GM18519 (cell line): ENCODE measurements around the gene NCKIPSD.

Experiments used
- ATAC-seq: cut with Tn5 transposase; IDR thresholded peaks from one replicate; pipeline ENCODE4 v1.9.1; 2021; ENCODE audit warnings: mild to moderate bottlenecking, moderate library complexity; ENCODE audit not compliant: unreplicated experiment, low FRiP score

Gene NCKIPSD

GRCh38 chr3:48679411-48680391 is 6.0 kb downstream of the NCKIPSD start:
- no peak for ATAC-seq

GRCh38 chr3:48678566-48679380 is 6.9 kb downstream of the NCKIPSD start:
- ATAC-seq = no peak

- no peak for ATAC-seq
Observed at GRCh38 chr3:48678056-48678455, 7.7 kb downstream of the NCKIPSD start.

DNA sequence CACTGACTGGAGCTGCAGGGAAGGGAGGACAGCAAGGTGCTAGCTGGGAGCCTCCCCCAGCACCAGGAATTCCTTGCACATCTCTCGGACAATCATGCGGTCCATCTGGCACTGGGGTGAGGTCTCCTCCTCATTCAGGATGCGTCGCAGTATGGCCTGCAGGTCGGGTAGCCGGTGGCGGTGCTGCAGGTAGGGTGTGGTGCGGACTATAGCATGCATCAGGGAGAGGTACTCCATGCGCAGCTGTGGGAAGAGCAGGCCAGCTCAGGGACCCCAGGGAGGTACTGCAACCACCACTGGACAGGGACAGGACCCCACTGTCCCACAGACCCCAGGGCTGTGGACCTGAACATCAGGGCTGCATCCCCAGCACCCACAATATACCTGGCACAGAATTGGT is 11.2 kb downstream of the NCKIPSD start:
- no peak for ATAC-seq

GRCh38 chr3:48672522-48672921 is 13.2 kb downstream of the NCKIPSD start:
- ATAC-seq = no peak

- ATAC-seq = no peak
Observed at GRCh38 chr3:48664929-48665328, 20.8 kb downstream of the NCKIPSD start.

- ATAC-seq = no peak
Observed at GRCh38 chr3:48664313-48664644, 21.4 kb downstream of the NCKIPSD start.

- ATAC-seq = peak; percentile 51
Observed at GRCh38 chr3:48663489-48664312, 22.0 kb downstream of the NCKIPSD start.

- no peak for ATAC-seq
Observed at GRCh38 chr3:48662753-48663488, 22.8 kb downstream of the NCKIPSD start, which contains the start of gene CELSR3. Gene CELSR3 (minus strand): TSS chr3:48662886. CDS start chr3:48662634, 252 bp downstream.

- ATAC-seq = no peak
Observed at GRCh38 chr3:48662145-48662752, 23.5 kb downstream of the NCKIPSD start.

DNA sequence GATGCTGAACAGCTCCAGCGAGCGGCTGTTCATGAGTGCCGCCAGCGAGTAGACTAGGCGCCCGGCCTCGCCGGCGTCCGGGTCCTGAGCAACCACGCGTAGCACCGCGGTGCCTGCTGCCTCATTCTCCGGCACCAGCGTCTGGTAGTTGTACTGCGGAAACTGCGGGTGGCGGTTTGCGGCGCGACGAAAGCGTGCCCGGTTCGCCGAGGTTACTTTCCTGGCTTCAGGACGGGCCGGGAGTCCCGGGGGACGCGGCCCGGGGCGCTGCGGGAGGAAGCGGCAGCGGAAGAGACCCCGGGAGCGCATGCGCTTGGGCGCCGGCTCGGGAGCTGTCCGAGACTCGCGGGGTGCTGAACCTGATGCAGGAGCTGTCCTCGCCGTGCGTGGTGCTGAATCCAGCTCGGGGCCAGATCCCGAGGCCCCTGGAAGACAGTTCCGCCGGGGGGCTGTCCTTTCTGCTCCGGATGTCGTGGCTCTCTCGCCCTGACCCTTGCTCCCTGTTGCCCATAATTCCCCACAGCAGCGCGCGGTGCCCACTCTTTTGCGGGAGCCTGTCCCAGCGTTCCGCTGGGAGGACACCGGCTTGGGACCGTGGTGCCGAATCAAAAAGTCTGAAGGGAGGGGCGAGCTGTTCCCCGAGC is 24.1 kb downstream of the NCKIPSD start:
- ATAC-seq = no peak

GRCh38 chr3:48660800-48661400 is 24.8 kb downstream of the NCKIPSD start:
- no peak for ATAC-seq

GRCh38 chr3:48656841-48657281 is 28.9 kb downstream of the NCKIPSD start:
- no peak for ATAC-seq

DNA sequence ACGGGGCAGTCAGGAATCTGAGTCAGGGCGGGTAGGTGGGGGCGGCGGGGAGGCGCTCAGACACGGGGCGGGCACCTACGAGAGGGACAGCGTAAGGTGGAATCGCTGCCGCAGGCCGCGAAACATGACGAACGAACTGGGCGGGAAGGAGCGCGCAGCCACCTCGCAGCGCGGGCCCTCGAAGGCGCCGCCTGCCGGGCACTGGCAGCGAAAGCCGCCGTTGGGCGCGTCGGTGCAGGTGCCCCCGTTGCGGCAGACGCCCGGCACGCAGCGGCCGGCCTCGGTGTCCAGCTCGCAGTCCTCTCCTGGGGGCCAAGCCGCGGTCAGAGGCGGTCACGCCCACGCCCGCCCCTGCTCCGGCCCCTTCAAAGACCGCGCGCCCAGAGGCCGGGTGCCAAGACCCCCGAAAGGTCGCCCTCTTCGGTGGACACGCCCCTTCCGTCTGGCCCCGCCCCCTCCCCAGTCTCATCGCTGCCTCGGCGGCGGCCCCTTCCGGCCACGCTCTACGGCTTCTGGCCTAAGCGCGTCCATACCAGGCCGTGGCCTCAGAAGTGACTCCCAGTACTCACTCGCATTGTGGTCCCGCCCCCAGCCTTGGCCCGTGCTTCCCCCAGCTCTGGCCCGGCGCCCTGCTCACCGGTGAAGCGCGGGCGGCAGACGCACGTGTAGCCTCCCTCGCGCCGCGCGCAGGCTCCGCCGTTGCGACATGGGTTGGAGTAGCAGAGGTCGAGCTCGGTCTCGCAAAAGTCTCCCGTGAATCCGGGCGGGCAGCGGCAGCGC is 29.5 kb downstream of the NCKIPSD start:
- peak; percentile 38 for ATAC-seq

DNA sequence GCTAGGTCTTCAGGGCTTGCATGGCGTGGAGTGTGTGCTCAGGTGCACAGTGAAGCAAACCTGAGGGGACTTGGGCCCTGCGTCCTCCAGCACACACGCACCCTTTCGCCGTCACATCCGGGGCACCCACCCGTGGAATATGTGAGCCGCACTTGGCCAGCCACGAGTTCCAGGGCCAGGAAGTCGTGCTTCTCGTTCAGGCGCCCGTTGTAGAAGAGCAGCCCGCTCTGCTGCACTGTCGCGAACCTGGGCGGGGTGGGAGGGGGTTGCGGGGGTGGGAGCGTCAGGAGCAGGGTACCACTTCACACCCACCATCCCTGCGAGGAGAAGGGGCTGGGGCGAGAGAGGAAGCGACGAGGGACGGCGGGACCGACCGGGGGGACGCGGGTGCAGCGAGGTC is 30.1 kb downstream of the NCKIPSD start:
- ATAC-seq = no peak

DNA sequence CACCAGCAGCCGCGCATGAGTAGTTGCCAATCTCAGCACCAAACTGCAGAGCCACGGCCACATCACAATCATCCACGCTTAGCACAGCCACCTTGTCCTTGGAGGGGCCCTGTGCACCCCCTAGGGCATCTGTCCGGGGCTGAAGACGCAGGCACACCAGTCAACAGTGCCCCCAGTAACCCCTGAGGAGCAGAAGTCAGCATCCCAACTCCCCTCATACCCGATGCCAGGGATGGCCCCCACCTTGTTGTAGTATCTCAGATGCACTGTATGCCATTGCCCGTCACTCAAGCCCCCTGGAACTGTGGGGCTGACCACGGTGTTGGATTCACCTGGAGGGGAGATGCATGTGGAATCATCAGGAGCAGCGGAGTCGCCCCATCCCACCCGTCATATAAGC is 30.7 kb downstream of the NCKIPSD start:
- no peak for ATAC-seq

DNA sequence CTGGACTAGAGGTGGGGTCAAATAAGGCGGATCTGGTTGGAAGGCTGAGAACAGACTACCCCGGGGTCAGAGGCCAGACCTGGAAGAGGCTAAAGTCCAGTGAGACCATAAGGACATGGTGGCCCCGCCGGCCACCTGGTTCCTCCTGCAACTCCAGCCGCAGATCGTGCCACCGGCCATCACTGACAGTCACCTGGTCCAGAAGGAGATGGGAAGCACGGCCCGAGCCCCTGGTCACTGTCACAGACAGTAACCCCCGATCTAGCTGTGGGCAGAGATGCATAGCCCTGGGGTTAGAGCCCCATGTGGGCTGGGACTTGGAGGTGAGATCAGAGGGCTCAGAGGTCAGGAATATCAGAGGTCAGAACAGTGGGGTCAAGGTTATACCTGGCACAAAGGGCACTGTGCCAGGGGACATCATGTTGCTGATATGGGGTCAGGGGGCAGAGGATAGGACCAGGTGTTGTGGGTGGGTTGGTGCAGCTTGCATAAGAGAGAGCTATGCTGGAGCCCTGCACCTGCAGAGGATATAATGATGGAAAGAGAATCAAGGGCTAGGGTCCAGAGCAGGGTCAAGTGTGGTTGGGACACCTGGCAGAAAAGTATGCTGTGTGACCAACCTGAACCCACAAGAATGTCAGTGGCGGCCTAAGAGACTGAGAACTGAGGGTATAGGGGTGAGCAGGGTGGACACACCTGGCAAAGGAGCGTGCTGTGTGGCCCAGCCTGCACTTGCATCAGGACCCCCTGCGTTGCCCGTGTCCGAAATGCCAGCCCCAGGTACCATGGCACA is 32.6 kb downstream of the NCKIPSD start:
- ATAC-seq = no peak
